ENCODE measurements around the gene UFSP2. TPM values are rescaled to one million over a fixed set of nuclear protein-coding genes. Genes with fewer than 3 reads are reported as not detected.

UFSP2 gene
- total RNA-seq, 1 experiment from 2014 or later, result 44.4 TPM

- H3K4me3 Mint-ChIP-seq (ENCODE audit: unreplicated experiment), result peak overlapping the region; percentile 88
- H3K4me1 Mint-ChIP-seq (ENCODE audit: insufficient read depth, unreplicated experiment), result peaks cover 7% of the 10 kb centered on the region
- no peak for TF ChIP-seq CTCF (IDR thresholded peaks at IDR 0.05; ENCODE audit: unreplicated experiment)
- no peaks in the 10 kb centered on the region for H3K9me3 Mint-ChIP-seq (ENCODE audit: unreplicated experiment)
- no TSS peak for BruUV-seq (replicated peaks)
- H3K36me3 Mint-ChIP-seq (ENCODE audit: insufficient read depth, unreplicated experiment), result peaks cover 43% of the 10 kb centered on the region
- peak; percentile 99 for DNase-seq (ENCODE audit: unreplicated experiment)
- H3K27me3 Mint-ChIP-seq (ENCODE audit: insufficient read depth, unreplicated experiment), result no peaks in the 10 kb centered on the region
- intact Hi-C loops (cut with micrococcal nuclease), result loop anchor here (1.0 to 5.0 kb wide), 3 partner anchors 186 to 201 kb away; partner anchors contain the start of gene CFAP97
- H3K27ac Mint-ChIP-seq (ENCODE audit: low read depth, unreplicated experiment), result peak overlapping the region; percentile 99
- ChIA-PET POLR2A (interaction anchor here (0.6 to 6.7 kb wide), 26 partner anchors 10 to 982 kb away, joined by 3 to 81 read pairs (median 3); partner anchors contain the start of genes CFAP97, SLC25A4, SNX25 and TLR3), CTCF (interaction anchor here (0.5 to 1.5 kb wide), 8 partner anchors 9 to 735 kb away, joined by 3 to 4 read pairs (median 3); partner anchors contain the start of gene CCDC110)
Observed at GRCh38 chr4:185395956-185396723, 29.6 kb downstream of the UFSP2 start.

- peaks cover 36% of the 10 kb centered on the region for H3K36me3 Mint-ChIP-seq (ENCODE audit: insufficient read depth, unreplicated experiment)
- peaks cover 7% of the 10 kb centered on the region for H3K4me1 Mint-ChIP-seq (ENCODE audit: insufficient read depth, unreplicated experiment)
- peak within 1 kb of the TSS; percentile 88 for H3K4me3 Mint-ChIP-seq (ENCODE audit: unreplicated experiment)
- DNase-seq (ENCODE audit: unreplicated experiment), result peak; percentile 84
- H3K27ac Mint-ChIP-seq (ENCODE audit: low read depth, unreplicated experiment), result peak within 1 kb of the TSS; percentile 99
- no peak for TF ChIP-seq CTCF (IDR thresholded peaks at IDR 0.05; ENCODE audit: unreplicated experiment)
- no peaks in the 10 kb centered on the region for H3K27me3 Mint-ChIP-seq (ENCODE audit: insufficient read depth, unreplicated experiment)
- intact Hi-C loops (cut with micrococcal nuclease), result loop anchor here (1.0 to 5.0 kb wide), 2 partner anchors 185 to 202 kb away; no protein-coding TSS in a partner anchor
- CTCF ChIA-PET, result interaction anchor here (1.0 kb wide), 1 partner anchor 16 kb away, joined by 4 read pairs; no protein-coding TSS in a partner anchor
- BruUV-seq (replicated peaks), result TSS peak; percentile 70
- no peaks in the 10 kb centered on the region for H3K9me3 Mint-ChIP-seq (ENCODE audit: unreplicated experiment)
- POLR2A ChIA-PET, result interaction anchor here (0.7 to 6.7 kb wide), 15 partner anchors 10 to 663 kb away, joined by 3 to 81 read pairs (median 7); partner anchors contain the start of genes CFAP97, SNX25 and UFSP2
Observed at GRCh38 chr4:185395238-185395955, 30.4 kb downstream of the UFSP2 start, which contains the start of gene LRP2BP. Gene LRP2BP (minus strand): TSS chr4:185395924. CDS start chr4:185378186, 17,738 bp downstream.

- no peaks in the 10 kb centered on the region for H3K9me3 Mint-ChIP-seq (ENCODE audit: unreplicated experiment)
- intact Hi-C loops (cut with micrococcal nuclease), result loop anchor here (1.0 to 5.0 kb wide), 2 partner anchors 184 to 203 kb away; no protein-coding TSS in a partner anchor
- peak overlapping the region; percentile 99 for H3K27ac Mint-ChIP-seq (ENCODE audit: low read depth, unreplicated experiment)
- CTCF ChIA-PET, result no interaction called here
- peak overlapping the region; percentile 88 for H3K4me3 Mint-ChIP-seq (ENCODE audit: unreplicated experiment)
- TF ChIP-seq CTCF (IDR thresholded peaks at IDR 0.05; ENCODE audit: unreplicated experiment), result no peak
- no peak for DNase-seq (ENCODE audit: unreplicated experiment)
- BruUV-seq (replicated peaks), result no TSS peak
- POLR2A ChIA-PET, result interaction anchor here (0.5 to 6.7 kb wide), 8 partner anchors 9 to 662 kb away, joined by 3 to 81 read pairs (median 15); partner anchors contain the start of genes CFAP97, SNX25 and UFSP2
- H3K27me3 Mint-ChIP-seq (ENCODE audit: insufficient read depth, unreplicated experiment), result no peaks in the 10 kb centered on the region
- H3K36me3 Mint-ChIP-seq (ENCODE audit: insufficient read depth, unreplicated experiment), result peaks cover 29% of the 10 kb centered on the region
- peaks cover 7% of the 10 kb centered on the region for H3K4me1 Mint-ChIP-seq (ENCODE audit: insufficient read depth, unreplicated experiment)
Observed at GRCh38 chr4:185394568-185395237, 31.1 kb downstream of the UFSP2 start.

All from MCF 10A (cell line).